B cell (primary cell): Measurements from ENCODE around the gene ESYT2.

Experiments
- CTCF ChIP-seq: fragments of 200-600 bp; IDR thresholded peaks from one replicate; pipeline ENCODE4 v1.8.0; 2022; ENCODE audit warnings: antibody characterized with exemption, mild to moderate bottlenecking
- EZH2 ChIP-seq: IDR thresholded peaks from 2 replicates; pipeline ENCODE4 v1.6.1; 2012; ENCODE audit warnings: borderline replicate concordance, low read depth, mild to moderate bottlenecking, moderate library complexity, low read length; ENCODE audit not compliant: insufficient read depth, poor library complexity, severe bottlenecking

- TF ChIP-seq CTCF (no peak), EZH2 (no peak)
These were observed 36.7 kb upstream of the ESYT2 start for GRCh38 chr7:158865977-158866376.
